Measurements from ENCODE around the gene C16orf89.

Gene C16orf89

DNA sequence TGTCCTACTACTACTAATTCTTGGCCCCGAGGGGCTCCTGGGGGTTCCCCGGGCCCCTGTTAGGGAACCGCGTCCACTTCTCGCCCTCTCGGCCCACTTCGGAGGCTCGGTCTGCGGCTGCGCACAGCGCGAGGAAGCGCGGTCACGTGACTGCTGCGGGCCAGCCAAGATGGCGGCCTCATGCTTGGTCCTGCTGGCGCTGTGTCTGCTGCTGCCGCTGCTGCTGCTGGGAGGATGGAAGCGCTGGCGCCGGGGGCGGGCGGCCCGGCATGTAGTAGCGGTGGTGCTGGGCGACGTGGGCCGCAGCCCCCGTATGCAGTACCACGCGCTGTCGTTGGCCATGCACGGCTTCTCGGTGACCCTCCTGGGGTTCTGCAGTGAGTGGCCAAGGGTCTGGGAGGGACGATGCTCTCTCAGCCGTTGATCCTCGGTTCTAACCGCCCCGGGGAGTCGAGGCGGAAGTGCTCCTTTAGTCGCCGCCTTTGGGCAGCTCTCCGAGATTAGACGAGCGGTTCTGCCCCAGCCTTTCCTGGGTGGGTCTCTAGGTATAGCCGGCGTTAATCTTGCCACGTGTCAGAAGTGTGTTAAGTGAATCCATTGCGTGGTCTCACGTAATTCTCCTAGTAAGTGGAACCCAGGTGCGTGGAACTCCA lies 6.1 kb upstream of the C16orf89 start, which contains the start of gene ALG1:
Gene ALG1, plus strand, starts transcription at position 163 of the 653 bp plus-strand sequence. Its CDS starts 7 bp downstream, at position 170.
- Histone ChIP-seq H3K27ac (ENCODE audit: low read depth, low read length, severe bottlenecking) (peak within 1 kb of the TSS; percentile 81), H3K9me3 (ENCODE audit: control insufficient read depth, low read length) (no peaks in the 10 kb centered on the region), H3K4me1 (ENCODE audit: control insufficient read depth, insufficient read depth, low read length, poor library complexity, severe bottlenecking) (no peaks in the 10 kb centered on the region), H3K36me3 (ENCODE audit: control insufficient read depth, insufficient read depth, low read length) (peaks cover 23% of the 10 kb centered on the region), H3K4me3 (ENCODE audit: extremely low read depth, insufficient read depth, low read length, poor library complexity, severe bottlenecking) (peak within 1 kb of the TSS; percentile 62)
- 1 to 3% methylated on average over 47 to 49 of the region's 53 CpGs for WGBS, 2 experiments (ENCODE audit: insufficient coverage in 2 of 2)

DNA sequence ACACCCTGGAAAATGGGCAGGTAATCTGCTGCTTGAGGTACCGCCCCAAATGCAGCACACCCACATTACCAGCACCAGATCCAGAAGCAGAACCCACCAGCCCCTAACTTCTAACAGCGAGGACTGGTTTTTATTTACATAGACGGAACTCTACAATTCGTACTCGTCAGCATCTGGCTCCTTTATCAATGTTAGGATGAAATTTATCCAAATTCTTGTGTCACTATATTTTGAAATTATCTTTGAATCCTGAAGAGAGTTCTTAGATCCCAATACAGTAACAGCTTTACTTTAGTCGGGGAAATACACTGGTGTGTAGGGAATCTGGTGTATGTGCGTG lies 5.6 kb upstream of the C16orf89 start:
- Histone ChIP-seq H3K27ac (ENCODE audit: low read depth, low read length, severe bottlenecking) (peak overlapping the region; percentile 81), H3K36me3 (ENCODE audit: control insufficient read depth, insufficient read depth, low read length) (peaks cover 19% of the 10 kb centered on the region), H3K4me3 (ENCODE audit: extremely low read depth, insufficient read depth, low read length, poor library complexity, severe bottlenecking) (peak overlapping the region; percentile 62), H3K4me1 (ENCODE audit: control insufficient read depth, insufficient read depth, low read length, poor library complexity, severe bottlenecking) (no peaks in the 10 kb centered on the region), H3K9me3 (ENCODE audit: control insufficient read depth, low read length) (no peaks in the 10 kb centered on the region)
- no CpG with 5 or more reads among the region's 7 CpGs for WGBS, 2 experiments (ENCODE audit: insufficient coverage in 2 of 2)

DNA sequence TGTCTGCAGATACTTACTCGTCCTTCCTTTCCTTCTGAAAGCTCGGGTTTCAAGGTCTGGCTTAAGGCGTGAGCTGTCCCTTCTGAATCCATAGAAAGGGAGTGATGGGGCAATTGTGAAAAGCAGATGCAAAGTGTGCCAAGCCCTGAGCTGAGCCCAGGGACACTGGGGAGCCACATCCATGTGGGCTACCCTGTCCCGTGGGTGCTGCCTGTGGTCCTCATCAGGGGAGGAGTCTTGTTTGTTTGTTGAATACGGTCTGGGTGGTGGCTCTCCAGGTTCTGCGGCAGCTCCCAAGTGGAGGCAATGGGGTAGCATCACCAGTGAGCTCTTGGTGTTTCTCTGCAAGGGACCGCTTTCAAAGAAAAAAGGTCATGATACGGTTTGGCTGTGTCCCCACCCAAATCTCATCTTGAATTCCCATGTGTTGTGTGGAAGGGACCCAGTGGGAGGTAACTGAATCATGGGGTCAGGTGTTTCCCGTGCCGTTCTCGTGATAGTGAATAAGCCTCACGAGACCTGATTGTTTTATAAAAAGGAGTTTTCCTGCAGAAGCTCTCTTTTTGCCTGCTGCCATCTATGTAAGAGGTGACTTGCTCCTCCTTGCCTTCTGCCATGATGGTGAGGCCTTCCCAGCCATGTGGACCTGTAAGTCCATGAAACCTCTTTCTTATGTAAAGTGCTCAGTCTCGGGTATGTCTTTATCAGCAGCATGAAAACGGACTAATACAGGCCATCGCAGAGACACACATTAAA lies 4.9 kb upstream of the C16orf89 start:
- WGBS, 2 experiments (ENCODE audit: insufficient coverage in 2 of 2): 76 to 95% methylated on average over 5 to 11 of the region's 15 CpGs
- Histone ChIP-seq H3K27ac (ENCODE audit: low read depth, low read length, severe bottlenecking) (no peak overlapping the region), H3K9me3 (ENCODE audit: control insufficient read depth, low read length) (no peaks in the 10 kb centered on the region), H3K4me3 (ENCODE audit: extremely low read depth, insufficient read depth, low read length, poor library complexity, severe bottlenecking) (no peak overlapping the region), H3K36me3 (ENCODE audit: control insufficient read depth, insufficient read depth, low read length) (peaks cover 12% of the 10 kb centered on the region), H3K4me1 (ENCODE audit: control insufficient read depth, insufficient read depth, low read length, poor library complexity, severe bottlenecking) (no peaks in the 10 kb centered on the region)

DNA sequence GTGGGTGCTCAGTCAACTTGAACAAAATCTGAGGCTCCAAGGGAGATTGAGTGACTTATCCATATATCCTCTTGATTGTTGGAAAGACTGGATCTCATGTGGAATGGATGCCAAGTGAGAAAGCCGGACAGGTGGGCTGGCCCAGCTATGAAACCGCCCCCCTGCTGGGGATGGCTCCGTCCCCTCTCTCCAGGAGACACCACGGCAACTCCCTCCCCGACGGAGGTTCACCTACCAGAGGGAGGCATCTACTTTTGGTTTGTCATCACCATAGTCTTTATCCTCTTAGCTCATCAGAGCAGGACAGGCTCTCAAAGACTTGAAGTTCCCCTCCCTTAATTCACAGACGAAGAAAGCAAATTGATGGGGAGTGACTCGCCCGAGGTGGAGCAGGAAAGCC lies 4.1 kb upstream of the C16orf89 start:
- no peak overlapping the region for H3K4me3 ChIP-seq (ENCODE audit: extremely low read depth, insufficient read depth, low read length, poor library complexity, severe bottlenecking)
- WGBS, 2 experiments (ENCODE audit: insufficient coverage in 2 of 2): 89 to 92% methylated on average over 6 to 9 of the region's 9 CpGs
- peaks cover 5% of the 10 kb centered on the region for H3K36me3 ChIP-seq (ENCODE audit: control insufficient read depth, insufficient read depth, low read length)
- H3K4me1 ChIP-seq (ENCODE audit: control insufficient read depth, insufficient read depth, low read length, poor library complexity, severe bottlenecking): no peaks in the 10 kb centered on the region
- H3K27ac ChIP-seq (ENCODE audit: low read depth, low read length, severe bottlenecking): no peak overlapping the region
- H3K9me3 ChIP-seq (ENCODE audit: control insufficient read depth, low read length): no peaks in the 10 kb centered on the region

DNA sequence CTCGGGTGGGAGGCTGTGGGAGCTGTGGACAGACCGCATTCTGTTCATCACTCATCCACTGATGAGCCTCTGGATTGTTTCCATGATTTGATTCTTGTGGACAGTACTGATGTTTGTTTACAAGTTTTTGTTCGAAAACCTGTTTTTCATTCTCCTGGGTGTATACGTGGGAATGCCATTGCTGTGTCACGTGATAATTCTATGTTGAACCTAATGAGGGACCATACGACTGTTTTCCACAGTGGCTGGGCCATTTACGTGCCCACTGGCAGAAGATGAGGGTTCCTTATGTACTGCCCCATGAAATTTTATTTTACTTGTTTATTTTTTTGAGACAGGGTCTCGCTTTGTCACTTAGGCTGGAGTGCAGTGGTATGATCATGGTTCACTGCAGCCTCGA lies 3.3 kb upstream of the C16orf89 start:
- Histone ChIP-seq H3K9me3 (ENCODE audit: control insufficient read depth, low read length) (no peaks in the 10 kb centered on the region), H3K27ac (ENCODE audit: low read depth, low read length, severe bottlenecking) (no peak overlapping the region), H3K4me3 (ENCODE audit: extremely low read depth, insufficient read depth, low read length, poor library complexity, severe bottlenecking) (no peak overlapping the region), H3K36me3 (ENCODE audit: control insufficient read depth, insufficient read depth, low read length) (no peaks in the 10 kb centered on the region), H3K4me1 (ENCODE audit: control insufficient read depth, insufficient read depth, low read length, poor library complexity, severe bottlenecking) (no peaks in the 10 kb centered on the region)
- WGBS, 2 experiments (ENCODE audit: insufficient coverage in 2 of 2): 85 to 90% methylated on average over 6 to 8 of the region's 9 CpGs

DNA sequence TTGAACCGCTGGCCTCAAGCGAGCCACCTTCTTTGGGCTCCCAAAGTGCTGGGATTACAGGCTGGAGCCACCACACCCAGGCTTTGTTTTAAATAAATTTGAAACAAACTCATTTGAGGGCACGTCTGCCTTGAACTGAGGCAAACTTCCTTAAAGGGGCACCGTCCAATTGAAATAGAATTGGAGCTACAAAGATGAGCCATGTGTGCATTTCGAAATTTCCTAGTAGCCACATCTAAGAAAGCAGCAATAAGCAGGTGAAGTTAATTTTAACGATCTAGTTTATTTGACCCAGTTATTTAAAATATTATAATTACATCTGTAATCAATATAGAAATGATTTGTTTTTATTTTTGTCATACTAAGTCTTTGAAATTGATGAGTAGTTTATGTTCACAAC lies 755 bp upstream of the C16orf89 start:
- no peaks in the 10 kb centered on the region for H3K9me3 ChIP-seq (ENCODE audit: control insufficient read depth, low read length)
- no peak overlapping the region for H3K4me3 ChIP-seq (ENCODE audit: extremely low read depth, insufficient read depth, low read length, poor library complexity, severe bottlenecking)
- 91 to 93% methylated on average over 4 to 5 of the region's 6 CpGs for WGBS, 2 experiments (ENCODE audit: insufficient coverage in 2 of 2)
- no peaks in the 10 kb centered on the region for H3K4me1 ChIP-seq (ENCODE audit: control insufficient read depth, insufficient read depth, low read length, poor library complexity, severe bottlenecking)
- H3K27ac ChIP-seq (ENCODE audit: low read depth, low read length, severe bottlenecking): no peak overlapping the region
- H3K36me3 ChIP-seq (ENCODE audit: control insufficient read depth, insufficient read depth, low read length): no peaks in the 10 kb centered on the region

DNA sequence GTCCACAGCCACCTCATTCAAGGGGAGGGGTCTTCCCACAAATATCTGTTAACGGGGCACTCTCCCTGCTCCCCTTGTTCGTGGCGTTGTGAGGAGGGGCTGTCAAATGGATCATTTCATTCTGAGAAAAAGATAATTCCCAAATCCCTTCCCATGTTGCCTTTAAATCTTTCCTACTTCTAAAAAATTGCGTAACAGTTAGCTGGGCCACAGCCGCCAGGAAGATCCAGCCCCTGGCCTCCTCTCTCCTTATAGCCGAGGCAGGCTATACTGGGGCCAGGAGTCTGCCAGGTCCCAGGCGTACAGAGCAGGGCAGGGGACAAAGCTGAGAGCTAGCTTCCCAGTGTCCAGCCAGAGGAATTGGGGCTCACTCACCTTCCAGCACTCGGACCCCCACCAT lies 430 bp downstream of the C16orf89 start:
- H3K9me3 ChIP-seq (ENCODE audit: control insufficient read depth, low read length): no peaks in the 10 kb centered on the region
- no peak overlapping the region for H3K27ac ChIP-seq (ENCODE audit: low read depth, low read length, severe bottlenecking)
- H3K4me3 ChIP-seq (ENCODE audit: extremely low read depth, insufficient read depth, low read length, poor library complexity, severe bottlenecking): no peak overlapping the region
- no peaks in the 10 kb centered on the region for H3K4me1 ChIP-seq (ENCODE audit: control insufficient read depth, insufficient read depth, low read length, poor library complexity, severe bottlenecking)
- no peaks in the 10 kb centered on the region for H3K36me3 ChIP-seq (ENCODE audit: control insufficient read depth, insufficient read depth, low read length)
- 90 to 91% methylated on average over 5 to 6 of the region's 8 CpGs for WGBS, 2 experiments (ENCODE audit: insufficient coverage in 2 of 2)

DNA sequence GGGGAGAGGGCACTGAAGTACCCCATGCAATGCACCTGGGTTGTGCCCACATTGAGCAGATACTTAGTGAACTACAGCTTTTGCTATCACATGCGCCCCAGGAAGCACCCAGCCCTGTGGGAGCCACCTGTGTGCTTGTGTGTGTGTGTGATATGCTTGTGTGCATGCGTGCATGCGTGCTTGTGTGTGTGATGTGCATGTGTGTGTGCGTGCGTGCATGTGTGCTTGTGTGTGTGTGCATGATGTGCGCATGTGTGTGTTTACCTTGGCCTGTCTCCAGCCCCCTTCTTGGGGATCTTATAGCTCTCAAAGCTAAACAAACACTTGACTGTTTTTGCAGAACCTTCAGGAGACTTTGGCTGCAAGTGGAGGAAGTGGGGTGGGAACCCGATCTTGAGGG lies 841 bp downstream of the C16orf89 start:
- Histone ChIP-seq H3K36me3 (ENCODE audit: control insufficient read depth, insufficient read depth, low read length) (no peaks in the 10 kb centered on the region), H3K4me1 (ENCODE audit: control insufficient read depth, insufficient read depth, low read length, poor library complexity, severe bottlenecking) (peaks cover 2% of the 10 kb centered on the region), H3K9me3 (ENCODE audit: control insufficient read depth, low read length) (no peaks in the 10 kb centered on the region), H3K4me3 (ENCODE audit: extremely low read depth, insufficient read depth, low read length, poor library complexity, severe bottlenecking) (no peak overlapping the region), H3K27ac (ENCODE audit: low read depth, low read length, severe bottlenecking) (no peak overlapping the region)
- 82 to 100% methylated on average over 2 of the region's 7 CpGs for WGBS, 2 experiments (ENCODE audit: insufficient coverage in 2 of 2)

DNA sequence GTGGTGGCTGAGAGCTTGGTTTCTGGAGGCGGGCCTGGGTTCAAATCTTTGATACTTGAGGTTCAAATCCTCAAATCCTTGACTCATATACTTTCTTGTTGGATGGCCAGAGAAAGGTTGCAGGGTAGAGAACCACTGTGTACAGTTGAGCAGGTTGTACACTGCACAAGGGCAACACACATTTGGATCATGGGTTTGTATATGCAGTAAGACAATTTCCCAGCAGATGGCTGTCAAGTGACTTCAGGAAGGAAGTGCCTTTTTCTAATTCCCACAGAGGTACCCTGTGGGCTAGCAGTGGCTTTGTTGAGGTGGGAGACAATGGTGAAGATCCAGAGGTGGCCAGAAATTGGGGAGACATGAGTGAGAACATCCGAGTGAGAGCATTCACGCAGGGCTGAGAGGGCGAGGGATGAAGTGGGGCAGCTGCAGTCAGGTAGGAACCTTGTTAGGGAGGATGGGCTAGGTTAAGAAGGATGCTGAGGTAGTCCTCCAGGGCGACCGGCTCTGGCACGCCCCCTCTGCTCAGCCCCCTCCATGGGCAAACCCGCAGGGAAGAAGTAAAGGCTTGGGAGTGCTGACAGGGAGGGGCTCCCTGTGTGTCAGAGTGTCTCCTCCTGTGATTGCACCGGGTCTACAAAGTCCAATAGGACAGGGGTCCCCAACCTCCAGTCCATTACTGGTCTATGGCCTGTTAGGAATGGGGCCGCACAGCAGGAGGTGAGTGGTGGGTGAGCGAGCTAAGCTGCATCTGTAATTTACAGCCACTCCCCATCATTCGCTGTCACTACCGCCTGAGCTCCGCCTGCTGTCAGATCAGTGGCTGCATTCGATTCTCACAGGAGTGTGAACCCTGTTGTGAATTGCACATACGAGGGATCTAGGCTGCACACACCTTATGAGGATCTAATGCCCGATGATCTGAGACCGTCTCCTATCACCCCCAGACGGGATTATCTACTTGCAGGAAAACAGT lies 2.7 kb downstream of the C16orf89 start:
- no peaks in the 10 kb centered on the region for H3K36me3 ChIP-seq (ENCODE audit: control insufficient read depth, insufficient read depth, low read length)
- WGBS, 2 experiments (ENCODE audit: insufficient coverage in 2 of 2): 68 to 69% methylated on average over 13 to 16 of the region's 19 CpGs
- peaks cover 10% of the 10 kb centered on the region for H3K4me1 ChIP-seq (ENCODE audit: control insufficient read depth, insufficient read depth, low read length, poor library complexity, severe bottlenecking)
- H3K9me3 ChIP-seq (ENCODE audit: control insufficient read depth, low read length): no peaks in the 10 kb centered on the region
- no peak overlapping the region for H3K4me3 ChIP-seq (ENCODE audit: extremely low read depth, insufficient read depth, low read length, poor library complexity, severe bottlenecking)
- no peak overlapping the region for H3K27ac ChIP-seq (ENCODE audit: low read depth, low read length, severe bottlenecking)

DNA sequence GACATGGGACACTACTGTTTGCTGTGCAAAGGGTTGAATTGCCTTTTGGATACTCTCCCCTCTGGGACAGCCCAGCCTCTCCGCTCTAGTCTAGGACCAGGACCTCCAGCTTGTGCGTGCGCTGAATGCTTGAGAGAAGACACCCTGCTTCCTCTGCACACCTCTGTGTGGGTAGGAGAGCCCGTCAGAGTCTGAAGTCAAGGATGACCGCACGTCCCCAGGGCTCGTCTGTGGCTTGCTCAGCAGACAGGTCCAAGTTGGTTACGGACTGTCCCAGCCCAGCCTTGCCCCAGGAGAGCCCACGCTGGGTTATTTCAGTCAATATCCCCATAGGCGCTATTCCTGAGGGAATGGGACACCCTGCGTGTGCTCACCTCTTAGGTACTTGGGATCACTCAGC lies 3.7 kb downstream of the C16orf89 start:
- H3K27ac ChIP-seq (ENCODE audit: low read depth, low read length, severe bottlenecking): no peak overlapping the region
- 95% methylated on average over 10 to 11 of the region's 11 CpGs for WGBS, 2 experiments (ENCODE audit: insufficient coverage in 2 of 2)
- H3K9me3 ChIP-seq (ENCODE audit: control insufficient read depth, low read length): no peaks in the 10 kb centered on the region
- no peaks in the 10 kb centered on the region for H3K36me3 ChIP-seq (ENCODE audit: control insufficient read depth, insufficient read depth, low read length)
- no peak overlapping the region for H3K4me3 ChIP-seq (ENCODE audit: extremely low read depth, insufficient read depth, low read length, poor library complexity, severe bottlenecking)
- peaks cover 10% of the 10 kb centered on the region for H3K4me1 ChIP-seq (ENCODE audit: control insufficient read depth, insufficient read depth, low read length, poor library complexity, severe bottlenecking)
